HCT116 (cell line): ENCODE measurements around the gene RPLP1. TPM values are rescaled to one million over a fixed set of nuclear protein-coding genes. Genes with fewer than 3 reads are reported as not detected.

ENCODE experiments used
- ATAC-seq: fragments of 200-7000 bp; cut with Tn5 transposase; 2 replicates; pipeline ENCODE4 v1.9.1; 2020; ENCODE audit warnings: mild to moderate bottlenecking, moderate library complexity
- BruUV-seq: library from RNA; stranded (reverse); fragments of 400-500 nt; replicated peaks from 2 replicates; lab custom pipeline; 2021; lab: Mats Ljungman, UMichigan
- CTCF ChIA-PET: fragments of 300-600 bp; sonication (Branson Sonifier 250); formaldehyde crosslinking; loops from one replicate; lab custom pipeline; 2021; ENCODE audit warnings: antibody characterized with exemption; lab: Charles Lee
- POLR2A ChIA-PET: fragments of 300-600, 350-600 bp; sonication (Branson Sonifier 250); formaldehyde crosslinking; loops from one replicate; lab custom pipeline; 2021; ENCODE audit warnings: antibody characterized with exemption; lab: Charles Lee
- RAD21 ChIA-PET, 2 experiments: fragments of 300-600 bp; sonication (Branson Sonifier 250); formaldehyde crosslinking; loops; one replicate each; lab custom pipeline; 2023; ENCODE audit warnings: low total read pairs in 2 of 2; ENCODE audit not compliant: uncharacterized antibody in 2 of 2, unreplicated experiment in 2 of 2, low non-redundant PET in 1 of 2; lab: Charles Lee
- DNase-seq: peaks from one replicate; pipeline ENCODE4 v3.0.0-alpha.2; 2010; ENCODE audit warnings: low read depth, low spot score
- H2AFZ ChIP-seq: fragments of 200-600 bp; shearing (Covaris generic), sonication (generic); 2 replicates; pipeline ENCODE4 v1.6.1; 2017; ENCODE audit warnings: low read depth, mixed run types, mixed read lengths, antibody characterized with exemption, low read length; ENCODE audit not compliant: poor library complexity, severe bottlenecking
- H3K27ac ChIP-seq: 2 replicates; pipeline ENCODE4 v1.5.1; 2012; ENCODE audit warnings: low read depth, low read length
- H3K27me3 ChIP-seq: fragments of 200-600 bp; sonication (generic); 2 replicates; pipeline ENCODE4 v1.6.1; 2016; ENCODE audit warnings: mixed run types, low read length, mixed read lengths; ENCODE audit not compliant: insufficient read depth
- H3K36me3 ChIP-seq, 2 experiments: fragments of 200-500 bp in 1 of 2; fragments of 200-600 bp in 1 of 2; sonication (Bioruptor generic) in 1 of 2; sonication (generic) in 1 of 2; 2 replicates each; pipeline versions ENCODE4 v1.5.1 to v1.6.1; 2014 to 2016; ENCODE audit warnings: low read length in 2 of 2, inconsistent platforms in 1 of 2, mixed read lengths in 1 of 2, mixed run types in 1 of 2; ENCODE audit not compliant: insufficient read depth in 2 of 2, control insufficient read depth in 1 of 2
- H3K4me1 ChIP-seq, 2 experiments: fragments of 200-600 bp in 1 of 2; sonication (generic) in 1 of 2; 2 replicates each; pipeline versions ENCODE4 v1.5.1 to v1.6.1; 2012 to 2017; ENCODE audit warnings: low read length in 2 of 2, inconsistent platforms in 1 of 2, mild to moderate bottlenecking in 1 of 2, mixed read lengths in 1 of 2, mixed run types in 1 of 2, moderate library complexity in 1 of 2; ENCODE audit not compliant: insufficient read depth in 2 of 2, control insufficient read depth in 1 of 2
- H3K4me2 ChIP-seq: fragments of 200-600 bp; sonication (generic); 2 replicates; pipeline ENCODE4 v1.6.1; 2017; ENCODE audit warnings: mixed run types, low read length, mixed read lengths
- H3K4me3 ChIP-seq, 2 experiments: fragments of 200-600 bp in 1 of 2; sonication (generic) in 1 of 2; replicated peaks in 1 of 2; 2 replicates each; pipeline ENCODE4 v1.5.1; 2011 to 2016; ENCODE audit warnings: low read length in 2 of 2, control low read depth in 1 of 2, low read depth in 1 of 2, mild to moderate bottlenecking in 1 of 2, mixed read lengths in 1 of 2, mixed run types in 1 of 2
- H3K79me2 ChIP-seq: fragments of 200-600 bp; sonication (generic); 2 replicates; pipeline ENCODE4 v1.6.1; 2017; ENCODE audit warnings: mild to moderate bottlenecking, mixed run types, low read length, moderate library complexity, mixed read lengths; ENCODE audit not compliant: insufficient read depth
- H3K9ac ChIP-seq: fragments of 200-600 bp; sonication (generic); 2 replicates; pipeline ENCODE4 v1.6.1; 2016; ENCODE audit warnings: low read length, mixed read lengths
- H3K9me2 ChIP-seq: fragments of 200-600 bp; sonication (generic), shearing (Covaris generic); 2 replicates; pipeline ENCODE4 v1.6.1; 2017; ENCODE audit warnings: mixed run types, mild to moderate bottlenecking, moderate library complexity; ENCODE audit not compliant: insufficient read depth
- H3K9me3 ChIP-seq, 2 experiments: fragments of 200-500 bp in 1 of 2; fragments of 200-600 bp in 1 of 2; sonication (Bioruptor generic) in 1 of 2; sonication (generic) in 1 of 2; 2 replicates each; pipeline ENCODE4 v1.6.1; 2014 to 2017; ENCODE audit warnings: low read length in 2 of 2, mixed read lengths in 2 of 2, inconsistent platforms in 1 of 2, low read depth in 1 of 2, mild to moderate bottlenecking in 1 of 2, mixed run types in 1 of 2, moderate library complexity in 1 of 2; ENCODE audit not compliant: control insufficient read depth in 1 of 2, insufficient read depth in 1 of 2
- H4K20me1 ChIP-seq: fragments of 200-600 bp; sonication (generic), shearing (Covaris generic); 2 replicates; pipeline ENCODE4 v1.6.1; 2017; ENCODE audit warnings: mixed run types, mild to moderate bottlenecking, moderate library complexity; ENCODE audit not compliant: insufficient read depth
- EZH2phosphoT487 ChIP-seq: fragments of 200-600 bp; IDR thresholded peaks from 2 replicates; pipeline ENCODE4 v1.6.1; 2018; ENCODE audit warnings: antibody characterized with exemption, borderline replicate concordance
- FOSL1 ChIP-seq: IDR thresholded peaks from 2 replicates; pipeline ENCODE4 v1.6.1; 2012; ENCODE audit warnings: low read depth
- POLR2A ChIP-seq: IDR thresholded peaks from 2 replicates; pipeline ENCODE4 v1.7.0; 2011; ENCODE audit warnings: borderline replicate concordance; ENCODE audit not compliant: insufficient read depth, insufficient read length; ENCODE audit errors: extremely low read depth
- REST ChIP-seq: IDR thresholded peaks from 2 replicates; pipeline ENCODE4 v1.6.1; 2012; ENCODE audit warnings: low read depth
- SP1 ChIP-seq: IDR thresholded peaks from 2 replicates; pipeline ENCODE4 v1.6.1; 2012; ENCODE audit warnings: low read depth
- YY1 ChIP-seq: IDR thresholded peaks from 2 replicates; pipeline ENCODE4 v1.6.1; 2011; ENCODE audit warnings: low read length, low read depth, moderate library complexity, mild to moderate bottlenecking; ENCODE audit not compliant: insufficient replicate concordance; ENCODE audit errors: extremely low read depth
- ZFX ChIP-seq: fragments of 450-650 bp; IDR thresholded peaks from 2 replicates; pipeline ENCODE4 v1.6.1; 2017
- intact Hi-C: fragments of 100-400 bp; cut with micrococcal nuclease; formaldehyde crosslinking; loops from 2 replicates; pipeline ENCODE4 v1.10.0; 2022
- total RNA-seq: library from RNA; stranded (reverse); gene quantifications from one replicate; pipeline ENCODE4 v1.2.1, GENCODE V29; 2021; ENCODE audit not compliant: unreplicated experiment
- TF ChIP-seq, protein P1 (sequence below), 3 experiments: fragments of 200-600 bp in 1 of 3; sonication (generic) in 1 of 3; IDR thresholded peaks in 2 of 3; conservative IDR thresholded peaks in 1 of 3; 2 replicates each; pipeline ENCODE4 v1.5.1; 2012 to 2017; ENCODE audit warnings: low read depth in 2 of 3, low read length in 2 of 3, antibody characterized with exemption in 1 of 3, borderline replicate concordance in 1 of 3, control low read depth in 1 of 3, mild to moderate bottlenecking in 1 of 3, mixed read lengths in 1 of 3, mixed run types in 1 of 3, moderate library complexity in 1 of 3; ENCODE audit not compliant: insufficient read depth in 1 of 3

RPLP1 gene
- total RNA-seq, 1 experiment from 2014 or later = 3,138 TPM

DNA sequence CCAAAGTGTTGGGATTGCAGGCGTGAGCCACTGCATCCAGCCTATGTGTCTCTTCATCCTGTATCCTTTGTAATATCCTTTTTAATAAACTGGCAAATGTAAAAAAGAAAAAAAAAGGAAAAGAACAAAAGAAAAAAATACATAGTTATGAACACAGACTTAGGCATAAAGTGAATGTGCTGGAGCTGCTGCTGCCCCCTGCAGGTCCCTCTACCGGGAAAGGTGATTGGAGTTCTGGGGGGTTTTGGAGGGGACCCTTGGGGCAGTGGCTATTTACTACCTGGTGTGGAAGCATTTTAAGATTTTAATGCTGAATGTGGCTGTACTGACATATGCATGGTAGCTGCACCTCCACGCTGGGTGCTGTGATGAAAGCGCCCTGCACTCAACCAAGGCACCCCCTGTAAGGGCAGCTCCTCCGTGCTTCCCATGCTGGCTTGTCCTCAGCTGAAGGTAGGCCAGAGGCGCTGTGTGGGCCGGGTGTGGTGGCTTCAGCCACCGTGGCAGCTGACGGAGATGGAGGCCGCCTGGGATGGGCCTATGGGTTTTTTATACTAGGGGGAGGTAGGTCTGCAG, 49.9 kb downstream of the RPLP1 start:
- Histone ChIP-seq H3K9me2 (no peaks in the 10 kb centered on the region), H3K27ac (no peak overlapping the region), H3K79me2 (no peaks in the 10 kb centered on the region), H3K9ac (no peak overlapping the region), H3K27me3 (no peaks in the 10 kb centered on the region), H3K4me3 (no peak overlapping the region), H2AFZ (no peak overlapping the region), H3K9me3 (no peaks in the 10 kb centered on the region), H4K20me1 (no peaks in the 10 kb centered on the region), H3K4me2 (no peak overlapping the region), H3K4me1 (no peaks in the 10 kb centered on the region), H3K36me3 (no peaks in the 10 kb centered on the region)
- intact Hi-C loops = no loop called here
- CTCF ChIA-PET = interaction anchor here (0.7 kb wide), 1 partner anchor 43 kb away, joined by 3 read pairs; no protein-coding TSS in a partner anchor
- DNase-seq (no peak), ATAC-seq (no peak)
- POLR2A ChIA-PET = no interaction called here
- RAD21 ChIA-PET = no interaction called here
- no TSS peak for BruUV-seq
- TF ChIP-seq, protein P1, sequence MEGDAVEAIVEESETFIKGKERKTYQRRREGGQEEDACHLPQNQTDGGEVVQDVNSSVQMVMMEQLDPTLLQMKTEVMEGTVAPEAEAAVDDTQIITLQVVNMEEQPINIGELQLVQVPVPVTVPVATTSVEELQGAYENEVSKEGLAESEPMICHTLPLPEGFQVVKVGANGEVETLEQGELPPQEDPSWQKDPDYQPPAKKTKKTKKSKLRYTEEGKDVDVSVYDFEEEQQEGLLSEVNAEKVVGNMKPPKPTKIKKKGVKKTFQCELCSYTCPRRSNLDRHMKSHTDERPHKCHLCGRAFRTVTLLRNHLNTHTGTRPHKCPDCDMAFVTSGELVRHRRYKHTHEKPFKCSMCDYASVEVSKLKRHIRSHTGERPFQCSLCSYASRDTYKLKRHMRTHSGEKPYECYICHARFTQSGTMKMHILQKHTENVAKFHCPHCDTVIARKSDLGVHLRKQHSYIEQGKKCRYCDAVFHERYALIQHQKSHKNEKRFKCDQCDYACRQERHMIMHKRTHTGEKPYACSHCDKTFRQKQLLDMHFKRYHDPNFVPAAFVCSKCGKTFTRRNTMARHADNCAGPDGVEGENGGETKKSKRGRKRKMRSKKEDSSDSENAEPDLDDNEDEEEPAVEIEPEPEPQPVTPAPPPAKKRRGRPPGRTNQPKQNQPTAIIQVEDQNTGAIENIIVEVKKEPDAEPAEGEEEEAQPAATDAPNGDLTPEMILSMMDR (IDR thresholded peaks at IDR 0.05 in 2 of 3, conservative IDR thresholded peaks at IDR 0.05 in 1 of 3; ENCODE audit: borderline replicate concordance in 1 of 3, insufficient read depth in 1 of 3, low read depth in 2 of 3, low read length in 2 of 3) = peak in 2 of 3 experiments; percentile 38 to 45; a peak in 3 of 6 replicates
- TF ChIP-seq ZFX = no peak

GRCh38 chr15:69504352-69505040, 51.9 kb downstream of the RPLP1 start:
- DNase-seq (no peak), ATAC-seq (no peak)
- no TSS peak for BruUV-seq
- intact Hi-C loops = no loop called here
- Histone ChIP-seq H4K20me1 (no peaks in the 10 kb centered on the region), H3K4me1 (no peaks in the 10 kb centered on the region), H3K27me3 (no peaks in the 10 kb centered on the region), H3K27ac (no peak overlapping the region), H3K9ac (no peak overlapping the region), H3K36me3 (no peaks in the 10 kb centered on the region), H3K79me2 (no peaks in the 10 kb centered on the region), H2AFZ (no peak overlapping the region), H3K9me2 (no peaks in the 10 kb centered on the region), H3K9me3 (no peaks in the 10 kb centered on the region), H3K4me2 (no peak overlapping the region), H3K4me3 (no peak overlapping the region)
- RAD21 ChIA-PET = no interaction called here
- CTCF ChIA-PET = no interaction called here
- POLR2A ChIA-PET = no interaction called here
- TF ChIP-seq POLR2A (no peak), YY1 (no peak), SP1 (no peak), EZH2phosphoT487 (no peak), FOSL1 (no peak), REST (no peak)
- TF ChIP-seq, protein P1 (IDR thresholded peaks at IDR 0.05 in 2 of 3, conservative IDR thresholded peaks at IDR 0.05 in 1 of 3; ENCODE audit: borderline replicate concordance in 1 of 3, insufficient read depth in 1 of 3, low read depth in 2 of 3, low read length in 2 of 3) = no peak
